NOMO-1 treated with dmso at 0.1 percent for 144 hours (cell line): ENCODE data around the gene C11orf98.

ENCODE experiments used
- DNase-seq: peaks from one replicate; lab custom pipeline; 2025; ENCODE audit not compliant: unreplicated experiment; lab: John Stamatoyannopoulos, UW

C11orf98 gene

DNA sequence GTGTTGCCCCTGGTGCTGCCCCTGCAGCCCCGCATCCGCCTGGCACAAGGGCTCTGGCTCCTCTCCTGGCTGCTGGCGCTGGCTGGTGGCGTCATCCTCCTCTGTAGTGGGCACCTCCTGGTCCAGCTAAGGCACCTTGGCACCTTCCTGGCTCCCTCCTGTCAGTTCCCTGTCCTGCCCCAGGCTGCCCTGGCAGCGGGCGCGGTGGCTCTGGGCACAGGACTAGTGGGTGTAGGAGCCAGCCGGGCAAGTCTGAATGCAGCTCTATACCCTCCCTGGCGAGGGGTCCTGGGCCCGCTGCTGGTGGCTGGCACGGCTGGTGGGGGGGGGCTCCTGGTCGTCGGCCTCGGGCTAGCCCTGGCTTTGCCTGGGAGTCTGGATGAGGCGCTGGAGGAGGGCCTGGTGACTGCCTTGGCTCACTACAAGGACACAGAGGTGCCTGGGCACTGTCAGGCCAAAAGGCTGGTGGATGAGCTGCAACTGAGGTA lies 51.7 kb downstream of the C11orf98 start:
- no peak for DNase-seq
